ENCODE results near the gene ZNF197.

DNA sequence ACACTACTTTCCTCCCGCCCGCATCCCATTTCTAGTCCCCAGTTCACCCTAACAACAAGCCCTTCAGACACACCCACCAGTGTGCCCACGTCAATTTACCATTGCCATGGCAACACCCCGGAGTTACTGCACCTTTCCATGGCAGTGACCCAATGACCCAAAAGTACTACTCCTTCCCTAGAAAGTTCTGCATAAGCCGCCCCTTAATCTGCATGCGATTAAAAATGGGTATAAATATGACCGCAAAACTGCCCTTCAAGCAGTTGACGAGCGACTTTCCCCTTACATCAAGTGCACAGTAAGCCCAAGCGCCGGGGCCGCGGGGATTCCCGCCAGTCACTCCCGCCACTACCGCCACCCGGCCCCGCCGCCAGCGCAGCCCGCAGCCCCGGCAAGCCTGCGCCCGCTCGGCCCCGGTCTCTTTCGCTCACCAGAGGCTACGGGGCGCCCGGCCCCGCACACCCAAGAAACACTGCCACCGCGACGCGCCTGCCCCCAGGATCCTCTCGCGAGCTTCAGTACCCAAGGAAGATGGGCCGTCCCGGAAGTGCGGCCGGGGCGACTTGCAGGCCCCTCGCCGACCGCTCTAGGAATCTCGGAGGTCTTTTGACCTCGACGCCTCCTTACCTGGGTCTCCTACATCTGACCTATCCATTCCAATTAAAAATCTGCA is 60.4 kb downstream of the ZNF197 start:
- TF ChIP-seq, protein P1, sequence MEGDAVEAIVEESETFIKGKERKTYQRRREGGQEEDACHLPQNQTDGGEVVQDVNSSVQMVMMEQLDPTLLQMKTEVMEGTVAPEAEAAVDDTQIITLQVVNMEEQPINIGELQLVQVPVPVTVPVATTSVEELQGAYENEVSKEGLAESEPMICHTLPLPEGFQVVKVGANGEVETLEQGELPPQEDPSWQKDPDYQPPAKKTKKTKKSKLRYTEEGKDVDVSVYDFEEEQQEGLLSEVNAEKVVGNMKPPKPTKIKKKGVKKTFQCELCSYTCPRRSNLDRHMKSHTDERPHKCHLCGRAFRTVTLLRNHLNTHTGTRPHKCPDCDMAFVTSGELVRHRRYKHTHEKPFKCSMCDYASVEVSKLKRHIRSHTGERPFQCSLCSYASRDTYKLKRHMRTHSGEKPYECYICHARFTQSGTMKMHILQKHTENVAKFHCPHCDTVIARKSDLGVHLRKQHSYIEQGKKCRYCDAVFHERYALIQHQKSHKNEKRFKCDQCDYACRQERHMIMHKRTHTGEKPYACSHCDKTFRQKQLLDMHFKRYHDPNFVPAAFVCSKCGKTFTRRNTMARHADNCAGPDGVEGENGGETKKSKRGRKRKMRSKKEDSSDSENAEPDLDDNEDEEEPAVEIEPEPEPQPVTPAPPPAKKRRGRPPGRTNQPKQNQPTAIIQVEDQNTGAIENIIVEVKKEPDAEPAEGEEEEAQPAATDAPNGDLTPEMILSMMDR (conservative IDR thresholded peaks at IDR 0.05; ENCODE audit: low read depth, low read length): no peak
- TF ChIP-seq EZH2 (IDR thresholded peaks at IDR 0.05; ENCODE audit: borderline replicate concordance, low read depth, low read length, poor library complexity, severe bottlenecking): no peak

All from A673 (cell line).